Stimulated activated CD4-positive, alpha-beta T cell treated with anti-CD3 and anti-CD28 coated beads, Interleukin-2, amount 100 ng/mL, for 4 hours (primary cell): ENCODE measurements around the gene SNED1.

Source experiments
- DNase-seq: peaks from one replicate; pipeline ENCODE4 v3.0.0-alpha.2; 2020; ENCODE audit warnings: low read depth

Gene SNED1

GRCh38 chr2:240992572-240993291 lies 5.7 kb upstream of the SNED1 start:
- no peak for DNase-seq

GRCh38 chr2:240993446-240994170 lies 4.8 kb upstream of the SNED1 start:
- no peak for DNase-seq

- DNase-seq: no peak
Observed at GRCh38 chr2:240994171-240994896, 4.1 kb upstream of the SNED1 start.

- no peak for DNase-seq
Observed at GRCh38 chr2:240995041-240996021, 3.1 kb upstream of the SNED1 start.

- no peak for DNase-seq
Observed at GRCh38 chr2:240996161-240996833, 2.1 kb upstream of the SNED1 start.

GRCh38 chr2:240996834-240997140 lies 1.6 kb upstream of the SNED1 start:
- DNase-seq: no peak

- no peak for DNase-seq
Observed at GRCh38 chr2:240997141-240997855, 1.1 kb upstream of the SNED1 start.

GRCh38 chr2:240998706-240998994 lies 232 bp downstream of the SNED1 start:
- DNase-seq: no peak

GRCh38 chr2:240998995-240999791 lies 775 bp downstream of the SNED1 start:
- no peak for DNase-seq

GRCh38 chr2:240999873-241000541 lies 1.6 kb downstream of the SNED1 start:
- DNase-seq: no peak

- no peak for DNase-seq
Observed at GRCh38 chr2:241000831-241001321, 2.5 kb downstream of the SNED1 start.

- DNase-seq: no peak
Observed at GRCh38 chr2:241001413-241002274, 3.2 kb downstream of the SNED1 start.

GRCh38 chr2:241002275-241003046 lies 4.0 kb downstream of the SNED1 start:
- no peak for DNase-seq

- DNase-seq: no peak
Observed at GRCh38 chr2:241003047-241003360, 4.6 kb downstream of the SNED1 start.

GRCh38 chr2:241003369-241003768 lies 5.0 kb downstream of the SNED1 start:
- DNase-seq: no peak

- DNase-seq: no peak
Observed at GRCh38 chr2:241003830-241004564, 5.6 kb downstream of the SNED1 start.

GRCh38 chr2:241005569-241005968 lies 7.2 kb downstream of the SNED1 start:
- DNase-seq: no peak
